ENCODE measurements around the gene PTPRE.
"Not testable (repeated sequence)": the region's sequence is repeated elsewhere in the genome, so short reads cannot be mapped to it uniquely, and the experiment has no call there.

PTPRE gene

GRCh38 chr10:128080231-128080630 lies 173.3 kb downstream of the PTPRE start:
- H3K27ac Mint-ChIP-seq, result no peak overlapping the region
- H3K4me3 Mint-ChIP-seq, result no peak overlapping the region
- no peak for DNase-seq
- H3K9me3 Mint-ChIP-seq, result no peaks in the 10 kb centered on the region
- no peaks in the 10 kb centered on the region for H3K4me1 Mint-ChIP-seq (ENCODE audit: low read depth)
- H3K36me3 Mint-ChIP-seq (ENCODE audit: low read depth), result peaks cover 90% of the 10 kb centered on the region
- H3K27me3 Mint-ChIP-seq, result no peaks in the 10 kb centered on the region

GRCh38 chr10:128080641-128081040 lies 173.7 kb downstream of the PTPRE start:
- Mint-ChIP-seq H3K27ac (peak overlapping the region; percentile 45), H3K4me1 (ENCODE audit: low read depth) (no peaks in the 10 kb centered on the region), H3K4me3 (no peak overlapping the region), H3K9me3 (no peaks in the 10 kb centered on the region), H3K36me3 (ENCODE audit: low read depth) (peaks cover 92% of the 10 kb centered on the region), H3K27me3 (no peaks in the 10 kb centered on the region)
- DNase-seq, result no peak

- H3K27ac Mint-ChIP-seq, result peak overlapping the region; percentile 45
- no peaks in the 10 kb centered on the region for H3K4me1 Mint-ChIP-seq (ENCODE audit: low read depth)
- no peak for DNase-seq
- no peaks in the 10 kb centered on the region for H3K9me3 Mint-ChIP-seq
- peaks cover 86% of the 10 kb centered on the region for H3K36me3 Mint-ChIP-seq (ENCODE audit: low read depth)
- no peak overlapping the region for H3K4me3 Mint-ChIP-seq
- no peaks in the 10 kb centered on the region for H3K27me3 Mint-ChIP-seq
Observed at GRCh38 chr10:128081222-128081621, 174.3 kb downstream of the PTPRE start.

- H3K27ac Mint-ChIP-seq, result no peak overlapping the region
- H3K4me1 Mint-ChIP-seq (ENCODE audit: low read depth), result no peaks in the 10 kb centered on the region
- no peaks in the 10 kb centered on the region for H3K27me3 Mint-ChIP-seq
- no peak for DNase-seq
- H3K9me3 Mint-ChIP-seq, result no peaks in the 10 kb centered on the region
- no peak overlapping the region for H3K4me3 Mint-ChIP-seq
- H3K36me3 Mint-ChIP-seq (ENCODE audit: low read depth), result peaks cover 81% of the 10 kb centered on the region
Observed at GRCh38 chr10:128081720-128082119, 174.8 kb downstream of the PTPRE start.

GRCh38 chr10:128083191-128083895 lies 176.4 kb downstream of the PTPRE start:
- no peak for DNase-seq
- H3K27me3 Mint-ChIP-seq, result no peaks in the 10 kb centered on the region
- H3K36me3 Mint-ChIP-seq (ENCODE audit: low read depth), result peaks cover 66% of the 10 kb centered on the region
- no peak overlapping the region for H3K4me3 Mint-ChIP-seq
- H3K4me1 Mint-ChIP-seq (ENCODE audit: low read depth), result peaks cover 2% of the 10 kb centered on the region
- no peak overlapping the region for H3K27ac Mint-ChIP-seq
- H3K9me3 Mint-ChIP-seq, result no peaks in the 10 kb centered on the region

GRCh38 chr10:128084364-128084763 lies 177.5 kb downstream of the PTPRE start:
- peak overlapping the region; percentile 45 for H3K27ac Mint-ChIP-seq
- H3K36me3 Mint-ChIP-seq (ENCODE audit: low read depth), result peaks cover 56% of the 10 kb centered on the region
- no peak for DNase-seq
- no peak overlapping the region for H3K4me3 Mint-ChIP-seq
- H3K4me1 Mint-ChIP-seq (ENCODE audit: low read depth), result peaks cover 2% of the 10 kb centered on the region
- no peaks in the 10 kb centered on the region for H3K27me3 Mint-ChIP-seq
- H3K9me3 Mint-ChIP-seq, result no peaks in the 10 kb centered on the region

- Mint-ChIP-seq H3K4me1 (ENCODE audit: low read depth) (peaks cover 2% of the 10 kb centered on the region), H3K4me3 (no peak overlapping the region), H3K36me3 (ENCODE audit: low read depth) (peaks cover 49% of the 10 kb centered on the region), H3K27me3 (no peaks in the 10 kb centered on the region), H3K27ac (no peak overlapping the region), H3K9me3 (no peaks in the 10 kb centered on the region)
- no peak for DNase-seq
Observed at GRCh38 chr10:128084991-128085390, 178.1 kb downstream of the PTPRE start.

GRCh38 chr10:128086003-128086863 lies 179.3 kb downstream of the PTPRE start:
- Mint-ChIP-seq H3K27me3 (no peaks in the 10 kb centered on the region), H3K4me1 (ENCODE audit: low read depth) (peaks cover 2% of the 10 kb centered on the region), H3K36me3 (ENCODE audit: low read depth) (peaks cover 37% of the 10 kb centered on the region), H3K27ac (no peak overlapping the region), H3K4me3 (no peak overlapping the region), H3K9me3 (no peaks in the 10 kb centered on the region)
- no peak for DNase-seq

GRCh38 chr10:128087146-128087883 lies 180.4 kb downstream of the PTPRE start:
- Mint-ChIP-seq H3K4me1 (ENCODE audit: low read depth) (peaks cover 2% of the 10 kb centered on the region), H3K9me3 (no peaks in the 10 kb centered on the region), H3K36me3 (ENCODE audit: low read depth) (peaks cover 29% of the 10 kb centered on the region), H3K27ac (no peak overlapping the region), H3K27me3 (no peaks in the 10 kb centered on the region), H3K4me3 (no peak overlapping the region)
- no peak for DNase-seq

GRCh38 chr10:128087884-128088709 lies 181.2 kb downstream of the PTPRE start:
- DNase-seq, result no peak
- Mint-ChIP-seq H3K27ac (no peak overlapping the region), H3K4me1 (ENCODE audit: low read depth) (peaks cover 2% of the 10 kb centered on the region), H3K4me3 (no peak overlapping the region), H3K27me3 (no peaks in the 10 kb centered on the region), H3K36me3 (ENCODE audit: low read depth) (peaks cover 25% of the 10 kb centered on the region), H3K9me3 (no peaks in the 10 kb centered on the region)

GRCh38 chr10:128091636-128092210 lies 184.8 kb downstream of the PTPRE start:
- DNase-seq, result no peak
- Mint-ChIP-seq H3K27ac (no peak overlapping the region), H3K9me3 (no peaks in the 10 kb centered on the region), H3K27me3 (no peaks in the 10 kb centered on the region), H3K4me1 (ENCODE audit: low read depth) (peaks cover 21% of the 10 kb centered on the region), H3K4me3 (no peak overlapping the region), H3K36me3 (ENCODE audit: low read depth) (peaks cover 10% of the 10 kb centered on the region)

- Mint-ChIP-seq H3K27ac (peak overlapping the region; percentile 41), H3K4me1 (ENCODE audit: low read depth) (peaks cover 23% of the 10 kb centered on the region), H3K9me3 (no peaks in the 10 kb centered on the region), H3K36me3 (ENCODE audit: low read depth) (peaks cover 17% of the 10 kb centered on the region), H3K4me3 (no peak overlapping the region), H3K27me3 (no peaks in the 10 kb centered on the region)
- no peak for DNase-seq
Observed at GRCh38 chr10:128092454-128092853, 185.6 kb downstream of the PTPRE start.

- H3K27ac Mint-ChIP-seq, H3K27me3 Mint-ChIP-seq, DNase-seq, H3K9me3 Mint-ChIP-seq, H3K4me3 Mint-ChIP-seq: not testable (repeated sequence)
- Mint-ChIP-seq H3K36me3 (ENCODE audit: low read depth) (peaks cover 38% of the 10 kb centered on the region), H3K4me1 (ENCODE audit: low read depth) (peaks cover 21% of the 10 kb centered on the region)
Observed at GRCh38 chr10:128094596-128094995, 187.7 kb downstream of the PTPRE start.
